Measurements from ENCODE around the gene EFEMP2.

EFEMP2 gene

GRCh38 chr11:65817312-65817834 lies 55.2 kb downstream of the EFEMP2 start:
- H3K36me3 Mint-ChIP-seq: no peaks in the 10 kb centered on the region
- no peak for ATAC-seq
- peaks cover 29% of the 10 kb centered on the region for H3K4me1 Mint-ChIP-seq
- peak overlapping the region; percentile 85 for H3K27ac Mint-ChIP-seq
- H3K4me3 Mint-ChIP-seq: peak overlapping the region; percentile 76
- H3K27me3 Mint-ChIP-seq: no peaks in the 10 kb centered on the region
- H3K9me3 Mint-ChIP-seq: no peaks in the 10 kb centered on the region

GRCh38 chr11:65816696-65817095 lies 55.9 kb downstream of the EFEMP2 start:
- Mint-ChIP-seq H3K4me1 (peaks cover 30% of the 10 kb centered on the region), H3K9me3 (no peaks in the 10 kb centered on the region), H3K27ac (peak overlapping the region; percentile 85), H3K27me3 (no peaks in the 10 kb centered on the region), H3K4me3 (no peak overlapping the region), H3K36me3 (no peaks in the 10 kb centered on the region)
- no peak for ATAC-seq

All from stimulated activated memory B cell treated with anti-CD40 and anti-IgM and Interleukin-4, amounts not matched to agents 10 μg/mL and 1 μg/mL and 100 μg/mL, for 72 hours (primary cell).